Stimulated activated naive CD4-positive, alpha-beta T cell treated with Interleukin-2 at 50 U/mL for 16 hours (primary cell): ENCODE measurements around the gene RALGAPA2.

Experiments
- DNase-seq: peaks from one replicate; lab custom pipeline; 2025; lab: John Stamatoyannopoulos, UW

RALGAPA2 gene

GRCh38 chr20:20535051-20535450 is 177.4 kb downstream of the RALGAPA2 start:
- no peak for DNase-seq

GRCh38 chr20:20531283-20531682 is 181.2 kb downstream of the RALGAPA2 start:
- DNase-seq, result no peak

- DNase-seq, result no peak
Observed at GRCh38 chr20:20530428-20531151, 181.9 kb downstream of the RALGAPA2 start.

DNA sequence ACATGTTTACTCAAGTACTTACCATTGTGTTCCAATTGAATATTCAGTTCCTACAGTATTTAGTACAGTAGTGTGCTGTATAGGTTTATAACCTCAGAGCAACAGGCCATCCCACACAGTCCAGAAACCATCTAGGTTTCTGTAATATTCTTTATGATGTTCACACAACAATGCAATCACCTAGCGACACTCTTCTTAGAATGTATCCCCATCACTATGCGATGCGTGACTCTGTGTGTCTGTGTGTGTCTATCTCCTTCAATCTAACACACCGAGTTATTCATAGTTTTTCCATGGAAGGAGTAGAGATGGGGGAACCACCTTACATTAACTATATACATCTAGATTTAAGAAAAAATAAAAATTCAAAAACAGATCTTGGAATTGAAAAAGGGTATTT is 182.8 kb downstream of the RALGAPA2 start:
- DNase-seq, result no peak

- no peak for DNase-seq
Observed at GRCh38 chr20:20528861-20529260, 183.6 kb downstream of the RALGAPA2 start.

GRCh38 chr20:20527661-20528060 is 184.8 kb downstream of the RALGAPA2 start:
- no peak for DNase-seq

DNA sequence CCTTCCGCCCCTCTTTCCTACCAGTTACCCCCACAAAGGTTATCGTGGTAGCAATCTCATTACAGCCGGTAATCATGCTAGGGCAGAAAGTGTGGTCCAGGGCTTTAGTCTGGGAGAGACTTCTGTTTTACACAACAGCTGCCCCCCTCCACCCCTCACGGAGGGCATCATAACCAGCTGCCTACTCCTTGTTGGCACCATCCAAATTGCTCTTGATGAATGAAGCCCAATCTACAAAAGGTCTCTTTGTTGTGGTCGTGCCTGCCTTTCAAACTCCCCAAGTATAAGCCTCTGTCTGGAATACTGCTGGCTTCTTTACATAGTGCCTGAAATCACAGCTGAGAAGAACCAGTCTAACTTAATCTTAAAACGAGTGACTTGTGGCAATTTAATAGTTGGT is 186.7 kb downstream of the RALGAPA2 start:
- no peak for DNase-seq

GRCh38 chr20:20525214-20525613 is 187.2 kb downstream of the RALGAPA2 start:
- DNase-seq, result no peak

DNA sequence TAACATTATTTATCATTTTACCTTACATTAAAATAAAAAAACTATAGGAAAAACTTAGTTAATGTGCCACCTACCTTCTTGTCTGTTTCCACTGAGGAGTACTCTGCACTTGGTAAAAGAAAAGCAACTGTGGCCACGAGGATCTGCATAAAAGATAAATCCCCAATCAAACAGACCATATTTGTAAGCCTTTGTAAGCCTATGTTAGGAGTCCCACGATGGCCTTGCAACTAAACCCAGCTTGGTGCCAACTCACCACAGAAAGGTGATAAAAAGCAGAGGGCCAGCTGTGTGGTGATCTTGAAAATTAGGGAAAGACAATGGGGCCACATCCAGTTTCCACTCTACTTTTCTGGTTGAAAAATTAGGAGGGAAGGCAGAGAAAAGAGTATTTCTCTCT is 187.7 kb downstream of the RALGAPA2 start:
- no peak for DNase-seq

- no peak for DNase-seq
Observed at GRCh38 chr20:20521736-20522135, 190.7 kb downstream of the RALGAPA2 start.

DNA sequence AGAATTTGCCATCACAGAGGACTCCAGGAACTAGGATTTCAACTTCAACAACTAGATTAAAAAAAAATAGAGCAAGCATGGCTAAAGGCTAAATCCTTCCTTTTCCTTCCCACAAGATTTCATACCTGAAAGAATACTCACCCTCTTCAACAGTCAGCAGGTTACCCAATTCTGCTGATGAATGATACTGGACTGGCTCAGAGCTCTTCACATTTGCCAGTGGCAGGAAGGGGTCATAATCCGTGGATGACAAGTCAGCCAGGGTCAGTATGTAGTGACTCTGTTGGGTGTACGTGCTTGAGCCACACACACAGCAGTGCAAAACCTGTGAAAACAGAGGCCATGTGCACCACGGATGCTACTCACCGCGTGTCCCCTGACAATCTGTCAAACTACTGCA is 191.7 kb downstream of the RALGAPA2 start:
- no peak for DNase-seq

DNA sequence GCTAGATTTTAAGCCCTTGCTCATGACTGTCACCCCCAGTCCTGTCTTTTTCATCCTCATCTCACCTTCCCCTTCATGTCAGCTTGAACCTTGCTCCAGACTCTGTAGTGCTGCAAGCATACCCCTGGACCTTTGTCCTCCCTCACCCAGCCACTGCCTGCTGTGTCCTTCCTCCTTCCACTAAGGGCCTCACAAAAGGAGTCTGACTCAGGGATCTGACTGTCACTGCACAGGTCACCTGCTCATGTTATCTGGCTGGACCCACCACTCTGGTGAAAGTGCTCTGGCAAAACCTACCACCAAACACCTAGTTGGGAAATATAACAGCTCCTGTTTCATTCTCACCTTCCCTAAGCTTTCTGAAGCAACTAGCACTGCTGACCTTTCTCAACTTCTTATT is 193.2 kb downstream of the RALGAPA2 start:
- no peak for DNase-seq

DNA sequence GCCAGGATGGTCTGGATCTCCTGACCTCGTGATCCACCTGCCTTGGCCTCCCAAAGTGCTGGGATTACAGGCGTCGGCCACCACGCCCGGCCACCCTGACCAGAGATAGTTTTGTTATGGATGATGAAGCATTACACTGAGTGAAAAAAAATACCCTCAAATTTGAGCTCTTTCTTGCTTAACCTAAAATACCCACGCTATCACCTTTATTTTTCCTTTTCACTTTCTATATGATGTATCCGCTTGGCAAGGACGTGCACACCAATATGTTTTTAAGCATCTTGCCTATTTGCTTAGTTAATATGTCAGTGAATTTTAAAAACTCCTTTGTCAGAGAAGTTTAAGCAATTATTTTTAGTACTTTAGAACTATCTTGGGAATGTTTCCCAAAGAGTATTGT is 194.2 kb downstream of the RALGAPA2 start:
- no peak for DNase-seq

DNA sequence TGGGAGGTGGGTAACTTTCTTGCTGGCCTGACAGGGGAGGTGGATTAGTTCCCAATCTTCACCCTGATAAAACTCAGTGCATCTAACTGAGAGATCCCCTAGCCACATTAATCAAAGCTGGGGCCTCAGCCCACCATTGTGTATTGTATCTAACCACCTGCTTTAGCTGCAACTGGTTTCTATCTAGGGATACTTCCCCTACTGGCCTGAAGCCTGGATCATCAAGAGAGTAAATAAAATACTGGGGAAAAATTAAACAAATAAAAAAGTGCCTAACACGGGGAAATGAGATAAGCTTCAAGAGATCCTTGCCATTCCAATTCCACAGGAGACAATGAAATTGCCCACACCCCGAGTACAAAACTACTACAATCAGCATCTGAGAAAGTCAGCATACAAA is 195.1 kb downstream of the RALGAPA2 start:
- no peak for DNase-seq

- DNase-seq, result no peak
Observed at GRCh38 chr20:20513720-20514119, 198.7 kb downstream of the RALGAPA2 start.

DNA sequence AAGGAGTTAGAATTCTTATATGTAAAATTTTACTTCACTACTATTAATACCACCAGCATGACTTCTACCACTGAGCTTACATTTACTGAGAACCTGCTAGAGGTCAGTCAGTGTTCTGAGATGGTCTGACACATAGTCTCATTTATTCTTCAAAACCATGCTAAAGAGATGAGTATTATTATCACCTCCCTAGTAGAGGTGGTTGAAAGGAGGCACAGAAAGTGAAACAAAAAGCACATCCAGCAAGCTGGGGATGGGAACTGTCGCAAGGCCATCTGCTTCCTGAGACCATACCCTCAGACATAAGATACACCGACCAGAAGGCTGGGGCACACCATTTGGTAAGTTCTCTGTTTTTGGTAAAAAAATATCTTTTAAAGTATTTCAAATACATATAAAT is 206.9 kb downstream of the RALGAPA2 start:
- no peak for DNase-seq

GRCh38 chr20:20503777-20504530 is 208.5 kb downstream of the RALGAPA2 start:
- DNase-seq, result no peak

GRCh38 chr20:20501128-20501527 is 211.3 kb downstream of the RALGAPA2 start:
- DNase-seq, result no peak

DNA sequence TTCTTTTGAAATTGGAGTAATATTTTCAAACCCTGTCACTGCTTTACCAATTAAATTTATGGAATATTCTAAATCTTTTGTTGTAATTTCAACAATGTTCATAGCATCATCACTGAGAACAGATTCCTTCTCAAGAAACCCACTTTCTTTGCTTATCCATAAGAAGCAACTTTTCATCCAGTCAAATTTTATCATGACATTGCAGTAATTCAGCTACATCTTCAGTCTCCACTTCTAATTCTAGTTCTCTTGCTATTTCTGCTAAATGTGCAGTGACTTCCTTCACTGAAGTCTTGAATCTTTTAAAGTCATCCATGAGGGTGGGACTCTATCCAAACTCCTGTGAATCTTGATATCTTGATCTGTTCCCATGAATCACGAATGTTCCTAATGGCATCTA is 212.1 kb downstream of the RALGAPA2 start:
- no peak for DNase-seq

DNA sequence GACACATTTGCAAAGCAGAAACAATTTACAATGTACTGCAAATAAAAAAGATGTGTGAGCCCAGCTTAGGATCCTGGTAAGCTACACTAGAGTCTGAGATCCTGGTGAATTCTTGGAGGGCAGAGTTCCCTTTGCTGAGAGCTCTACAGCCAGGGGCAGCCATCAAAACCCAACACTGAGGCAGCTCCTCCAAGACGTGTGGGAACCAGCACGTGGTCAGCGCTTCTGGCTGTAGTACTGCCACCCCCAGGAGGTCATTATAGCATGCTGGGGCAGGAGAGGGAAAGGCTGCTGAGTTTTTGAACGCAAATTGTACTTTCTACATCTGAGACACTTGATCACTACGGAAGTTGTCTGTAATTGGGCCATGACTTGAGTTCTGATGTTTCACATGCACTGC is 213.0 kb downstream of the RALGAPA2 start:
- DNase-seq, result no peak

DNA sequence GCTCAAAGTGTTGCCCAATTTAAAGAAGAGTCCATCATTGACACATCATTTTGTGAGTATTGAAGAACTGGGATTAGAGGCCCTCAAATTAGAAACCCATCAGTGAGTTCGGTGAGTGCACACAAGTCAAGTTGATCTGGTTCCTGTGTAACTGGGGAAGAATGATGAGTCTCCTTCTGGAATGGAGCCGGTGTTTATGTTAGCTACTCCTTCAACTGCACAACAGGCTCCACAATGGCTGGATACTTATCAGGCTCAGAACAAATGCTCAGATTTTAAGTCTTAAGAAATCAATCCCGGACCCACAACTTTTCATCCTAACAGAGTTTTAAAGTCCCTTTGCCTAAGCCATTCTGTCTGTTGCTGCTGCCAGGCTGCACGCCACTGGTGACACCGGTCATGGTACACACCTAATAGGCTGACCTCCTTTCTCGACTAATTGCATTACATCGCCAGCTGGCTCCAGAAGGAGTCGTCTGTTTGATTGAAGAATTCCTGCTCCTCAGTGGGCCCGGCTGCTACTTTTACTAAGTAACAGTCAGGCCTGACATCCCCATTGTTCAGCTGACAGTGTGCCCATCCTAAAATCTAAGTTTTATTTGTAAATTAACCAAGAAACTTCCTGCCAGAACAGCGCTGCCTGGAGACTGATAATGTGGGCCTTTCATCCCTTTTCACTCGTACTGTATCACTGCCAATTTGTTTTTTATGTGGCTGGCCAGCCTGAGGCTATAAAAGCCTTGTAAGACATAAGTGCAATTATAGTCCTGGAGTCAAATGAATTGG is 214.2 kb downstream of the RALGAPA2 start:
- no peak for DNase-seq

- DNase-seq, result no peak
Observed at GRCh38 chr20:20497242-20497978, 215.0 kb downstream of the RALGAPA2 start.
